Neuronal stem cell (in vitro differentiated cells): ENCODE data around the gene MYH7B.
A peak's percentile ranks its signal among the peaks of the same experiment; 100 is the strongest.

Experiments
- DNase-seq: peaks from one replicate; pipeline ENCODE4 v3.0.0-alpha.2; 2013; ENCODE audit warnings: low spot score
- H2AFZ ChIP-seq: one replicate; pipeline ENCODE4 v1.6.1; 2013; ENCODE audit warnings: mild to moderate bottlenecking, low read length, inconsistent platforms
- H2AK5ac ChIP-seq: 2 replicates; pipeline ENCODE4 v1.6.1; 2013; ENCODE audit warnings: low read depth, mild to moderate bottlenecking, inconsistent platforms, low read length, moderate library complexity, mixed read lengths
- H2BK120ac ChIP-seq: 2 replicates; pipeline ENCODE4 v1.6.1; 2013; ENCODE audit warnings: low read depth, mild to moderate bottlenecking, inconsistent platforms, low read length, moderate library complexity, mixed read lengths
- H2BK12ac ChIP-seq: one replicate; pipeline ENCODE4 v1.6.1; 2013; ENCODE audit warnings: low read length, inconsistent platforms
- H2BK15ac ChIP-seq: 2 replicates; pipeline ENCODE4 v1.6.1; 2013; ENCODE audit warnings: mild to moderate bottlenecking, low read length, inconsistent platforms, mixed read lengths
- H2BK5ac ChIP-seq: one replicate; pipeline ENCODE4 v1.6.1; 2013; ENCODE audit warnings: inconsistent platforms, mild to moderate bottlenecking, low read length, moderate library complexity
- H3K14ac ChIP-seq: one replicate; pipeline ENCODE4 v1.6.1; 2013; ENCODE audit warnings: low read length, inconsistent platforms
- H3K18ac ChIP-seq: 2 replicates; pipeline ENCODE4 v1.6.1; 2013; ENCODE audit warnings: low read length, inconsistent platforms
- H3K23ac ChIP-seq: 2 replicates; pipeline ENCODE4 v1.6.1; 2013; ENCODE audit warnings: low read depth, mild to moderate bottlenecking, mixed read lengths, low read length, inconsistent platforms; ENCODE audit not compliant: poor library complexity
- H3K27ac ChIP-seq: replicated peaks from 3 replicates; pipeline ENCODE4 v1.5.1; 2013; ENCODE audit warnings: low read length, inconsistent platforms
- H3K27me3 ChIP-seq, 3 experiments: 2 replicates each; pipeline ENCODE4 v1.6.1; 2013; ENCODE audit warnings: low read length in 3 of 3, mild to moderate bottlenecking in 2 of 3, inconsistent platforms in 1 of 3, low read depth in 1 of 3, mixed read lengths in 1 of 3, moderate library complexity in 1 of 3; ENCODE audit not compliant: control insufficient read depth in 3 of 3, insufficient read depth in 3 of 3
- H3K36me3 ChIP-seq, 2 donors: replicated peaks in 1 of 2; 2 replicates each; pipeline ENCODE4 v1.6.1; 2013; ENCODE audit warnings: low read length in 2 of 2; ENCODE audit not compliant: control insufficient read depth in 2 of 2, insufficient read depth in 2 of 2
- H3K4ac ChIP-seq: 2 replicates; pipeline ENCODE4 v1.6.1; 2013; ENCODE audit warnings: inconsistent platforms, mild to moderate bottlenecking, low read length, moderate library complexity
- H3K4me1 ChIP-seq, 2 donors: 1 replicate in 1 of 2; 2 replicates in 1 of 2; pipeline ENCODE4 v1.6.1; 2013; ENCODE audit warnings: low read length in 2 of 2, low read depth in 1 of 2; ENCODE audit not compliant: control insufficient read depth in 2 of 2, insufficient read depth in 1 of 2
- H3K4me2 ChIP-seq: one replicate; pipeline ENCODE4 v1.6.1; 2013; ENCODE audit warnings: mild to moderate bottlenecking, low read length, inconsistent platforms; ENCODE audit not compliant: insufficient read depth, poor library complexity, severe bottlenecking
- H3K4me3 ChIP-seq, 2 donors: 2 replicates each; pipeline ENCODE4 v1.5.1; 2013; ENCODE audit warnings: low read length in 2 of 2, mild to moderate bottlenecking in 2 of 2, inconsistent platforms in 1 of 2, moderate library complexity in 1 of 2
- H3K79me1 ChIP-seq: one replicate; pipeline ENCODE4 v1.6.1; 2013; ENCODE audit warnings: low read depth, mild to moderate bottlenecking, inconsistent platforms, low read length, moderate library complexity
- H3K9ac ChIP-seq: one replicate; pipeline ENCODE4 v1.6.1; 2013; ENCODE audit warnings: mild to moderate bottlenecking, low read depth, low read length, inconsistent platforms; ENCODE audit not compliant: poor library complexity
- H3K9me3 ChIP-seq, 2 donors: replicated peaks in 1 of 2; 2 replicates each; pipeline versions ENCODE3 to v1.6.1; 2013; ENCODE audit warnings: low read length in 2 of 2, mild to moderate bottlenecking in 2 of 2, inconsistent platforms in 1 of 2, low read depth in 1 of 2, mixed read lengths in 1 of 2, moderate library complexity in 1 of 2; ENCODE audit not compliant: control insufficient read depth in 2 of 2, insufficient read depth in 1 of 2
- H4K8ac ChIP-seq: one replicate; pipeline ENCODE4 v1.6.1; 2013; ENCODE audit warnings: low read depth, mild to moderate bottlenecking, inconsistent platforms, low read length, moderate library complexity
- H4K91ac ChIP-seq: one replicate; pipeline ENCODE4 v1.6.1; 2013; ENCODE audit warnings: low read length, low read depth, mild to moderate bottlenecking, inconsistent platforms; ENCODE audit not compliant: poor library complexity
- WGBS, 2 donors: extraction: QIAGEN DNeasy Blood & Tissue Kit; methylation state at CpG; one replicate each; pipeline ENCODE4 v1.1.7; 2013; ENCODE audit warnings: missing lambda C conversion rate in 2 of 2, mixed read lengths in 1 of 2; ENCODE audit not compliant: insufficient read length in 2 of 2, insufficient replicate concordance in 1 of 2; ENCODE audit errors: extremely low coverage in 2 of 2; 5-methylcytosine and 5-hydroxymethylcytosine counted together

The MYH7B gene

GRCh38 chr20:35002426-35003210 is 47.0 kb downstream of the MYH7B start:
- WGBS, 2 donors = no CpG with 5 or more reads among the region's 10 CpGs
- Histone ChIP-seq H2BK15ac (no peak overlapping the region), H2AFZ (no peak overlapping the region), H3K4me3 (no peak overlapping the region), H3K4me2 (no peak overlapping the region), H4K8ac (no peak overlapping the region), H3K18ac (no peak overlapping the region), H4K91ac (no peak overlapping the region), H2BK5ac (no peak overlapping the region), H2BK12ac (no peak overlapping the region), H2AK5ac (no peak overlapping the region), H3K27me3 (no peaks in the 10 kb centered on the region), H3K9ac (no peak overlapping the region), H2BK120ac (no peak overlapping the region), H3K23ac (peak overlapping the region; percentile 31), H3K4ac (no peak overlapping the region), H3K79me1 (peaks cover 4% of the 10 kb centered on the region), H3K14ac (no peak overlapping the region), H3K27ac (no peak overlapping the region), H3K36me3 (peaks cover 72 to 100% of the 10 kb centered on the region in 2 donors), H3K9me3 (no peaks in the 10 kb centered on the region), H3K4me1 (no peaks in the 10 kb centered on the region)
- no peak for DNase-seq

DNA sequence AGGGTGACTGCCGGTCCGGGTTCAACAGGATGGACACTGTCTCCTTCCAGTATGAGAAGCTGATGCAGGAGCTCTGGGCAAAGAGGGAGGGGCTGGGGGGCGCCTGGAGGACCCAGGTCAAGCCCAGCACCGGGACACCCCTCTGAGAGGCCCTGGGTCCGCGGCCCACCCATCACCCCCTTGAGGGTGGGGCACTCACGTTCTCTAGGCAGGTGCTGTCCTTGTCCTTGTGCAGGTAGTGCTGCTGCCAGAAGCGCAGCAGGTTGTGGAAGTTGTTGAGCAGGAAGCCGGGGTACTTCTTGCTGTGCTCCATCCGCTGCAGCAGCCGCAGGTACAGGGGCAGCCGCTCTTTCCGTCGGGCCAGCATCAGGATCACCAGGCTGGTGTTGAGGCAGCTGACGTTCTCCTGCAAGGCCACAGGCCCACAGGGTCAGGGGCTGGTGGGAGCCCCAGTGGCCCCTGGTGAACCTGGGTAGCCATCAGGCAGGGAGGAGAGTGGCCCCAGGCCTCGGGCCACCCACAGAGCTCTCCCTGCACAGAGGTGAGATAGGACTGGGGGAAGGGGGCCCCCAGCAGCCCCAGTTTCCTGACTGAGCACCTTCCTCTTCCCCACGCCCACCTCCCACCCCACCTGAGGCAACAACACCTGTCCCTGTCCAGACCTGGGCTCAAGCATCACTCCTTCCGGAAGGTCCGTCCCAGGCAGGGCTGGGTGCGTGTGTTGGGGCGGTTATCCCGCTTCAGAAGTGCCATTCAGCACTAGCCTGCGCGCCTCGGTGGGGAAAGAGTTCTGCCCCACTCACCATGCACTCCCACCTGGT is 47.8 kb downstream of the MYH7B start:
- peaks cover 78 to 100% of the 10 kb centered on the region in 2 donors for H3K36me3 ChIP-seq
- no peak overlapping the region for H4K91ac ChIP-seq
- H3K27me3 ChIP-seq = no peaks in the 10 kb centered on the region
- H2BK120ac ChIP-seq = no peak overlapping the region
- peak overlapping the region; percentile 30 for H3K9ac ChIP-seq
- H2BK5ac ChIP-seq = no peak overlapping the region
- no peaks in the 10 kb centered on the region for H3K9me3 ChIP-seq
- no peak overlapping the region for H3K4ac ChIP-seq
- no CpG with 5 or more reads among the region's 25 CpGs for WGBS, 2 donors
- H2BK12ac ChIP-seq = no peak overlapping the region
- H2AK5ac ChIP-seq = no peak overlapping the region
- peak overlapping the region; percentile 83 for H3K14ac ChIP-seq
- H2AFZ ChIP-seq = no peak overlapping the region
- no peak overlapping the region for H3K27ac ChIP-seq
- no peak overlapping the region for H4K8ac ChIP-seq
- no peaks in the 10 kb centered on the region for H3K4me1 ChIP-seq
- no peak overlapping the region for H3K18ac ChIP-seq
- peak overlapping the region; percentile 31 for H3K23ac ChIP-seq
- H3K79me1 ChIP-seq = peaks cover 4% of the 10 kb centered on the region
- H3K4me2 ChIP-seq = no peak overlapping the region
- no peak overlapping the region for H2BK15ac ChIP-seq
- no peak for DNase-seq
- no peak overlapping the region for H3K4me3 ChIP-seq

DNA sequence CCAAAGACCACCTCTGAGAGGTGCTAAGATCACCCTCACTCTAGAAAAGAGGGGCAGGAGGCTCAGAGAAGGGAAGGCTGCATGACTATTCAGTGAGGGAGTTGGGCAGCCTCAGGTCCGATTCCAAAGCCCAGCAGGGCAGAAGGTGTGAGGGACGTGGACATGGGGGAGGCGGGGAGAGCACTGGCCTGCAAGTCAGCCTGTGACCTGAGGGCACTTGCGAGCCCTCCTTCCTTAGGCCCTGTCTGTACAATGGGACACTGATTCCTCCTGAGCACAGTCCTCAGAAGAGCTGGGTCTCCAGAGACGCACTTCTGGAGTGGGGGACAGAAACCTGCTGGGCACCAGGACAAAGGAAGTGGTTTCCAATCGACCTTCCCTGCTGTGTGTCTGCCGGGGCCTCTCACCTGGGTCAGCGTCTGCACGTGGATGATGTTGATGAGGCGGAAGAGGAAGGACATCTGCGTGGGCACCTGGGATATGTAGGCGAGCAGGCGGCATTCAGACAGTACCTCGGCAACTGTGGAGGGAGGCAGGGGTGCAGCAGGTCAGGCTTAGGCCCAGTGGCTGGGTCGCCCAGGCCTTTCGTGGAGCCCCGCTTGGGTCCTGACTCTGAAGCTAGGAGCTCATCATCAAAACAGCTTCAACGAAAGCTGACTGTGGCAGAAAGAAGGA is 48.5 kb downstream of the MYH7B start:
- Histone ChIP-seq H3K4me1 (no peaks in the 10 kb centered on the region), H3K9ac (no peak overlapping the region), H3K36me3 (peaks cover 80 to 100% of the 10 kb centered on the region in 2 donors), H2BK5ac (no peak overlapping the region), H3K27ac (no peak overlapping the region), H3K4me2 (no peak overlapping the region), H3K23ac (no peak overlapping the region), H3K4me3 (no peak overlapping the region), H2BK120ac (no peak overlapping the region), H3K18ac (no peak overlapping the region), H2BK15ac (no peak overlapping the region), H3K14ac (peak overlapping the region; percentile 47), H4K91ac (no peak overlapping the region), H2AK5ac (no peak overlapping the region), H3K9me3 (no peaks in the 10 kb centered on the region), H4K8ac (no peak overlapping the region), H3K27me3 (no peaks in the 10 kb centered on the region), H3K4ac (no peak overlapping the region), H2AFZ (no peak overlapping the region), H2BK12ac (no peak overlapping the region), H3K79me1 (peaks cover 4% of the 10 kb centered on the region)
- DNase-seq = no peak
- no CpG with 5 or more reads among the region's 18 CpGs for WGBS, 2 donors
